Lower leg skin (tissue), 3 donors: ENCODE results near the gene CALB2.

Experiments
- CTCF ChIP-seq, 3 donors: fragments of 450-650 bp; IDR thresholded peaks; one replicate each; pipeline ENCODE4 v1.5.1; 2016; ENCODE audit warnings: antibody characterized with exemption in 3 of 3, mild to moderate bottlenecking in 3 of 3, moderate library complexity in 2 of 3
- POLR2A ChIP-seq, 2 donors: fragments of 450-650 bp; IDR thresholded peaks; one replicate each; pipeline ENCODE4 v1.6.1; 2016 to 2017; ENCODE audit warnings: antibody characterized with exemption in 2 of 2, mild to moderate bottlenecking in 1 of 2, moderate library complexity in 1 of 2

- TF ChIP-seq CTCF (IDR thresholded peaks at IDR 0.05): no peak
- no peak for TF ChIP-seq POLR2A (IDR thresholded peaks at IDR 0.05)
Measured at GRCh38 chr16:71347146-71347545, 11.4 kb upstream of the CALB2 start.
